Measurements from ENCODE around the gene SOST. TPM values are rescaled to one million over a fixed set of nuclear protein-coding genes. Genes with fewer than 3 reads are reported as not detected.

The SOST gene
- polyA plus RNA-seq, 2 of the 4 experiments (the other 2 are of a cell fraction) = 0.03 to 0.05 TPM

- DNase-seq (ENCODE audit: low read depth in 1 of 2, low spot score in 1 of 2) (no peak), FAIRE-seq (no peak), ATAC-seq (no peak)
- POLR2A ChIA-PET = no interaction called here
- WGBS (ENCODE audit: missing lambda C conversion rate) = 74% methylated on average over 6 of the region's 6 CpGs
- Histone ChIP-seq H3K27ac (no peak overlapping the region), H3K4me3 (no peak overlapping the region), H3K9me3 (no peaks in the 10 kb centered on the region), H3K4me2 (no peak overlapping the region), H3K4me1 (peaks cover 3% of the 10 kb centered on the region; the same call in 1 of the 3 replicates)
- TF ChIP-seq RNF2 (IDR thresholded peaks at IDR 0.05; ENCODE audit: borderline replicate concordance, low read depth) (no peak), CEBPB (IDR thresholded peaks at IDR 0.05) (no peak), NFE2L2 (conservative IDR thresholded peaks at IDR 0.05; ENCODE audit: low read length) (no peak), KDM1A (IDR thresholded peaks at IDR 0.05; ENCODE audit: low read depth) (no peak), NR3C1 (IDR thresholded peaks at IDR 0.05) (no peak), PHF8 (IDR thresholded peaks at IDR 0.05; ENCODE audit: borderline replicate concordance, low read depth) (no peak)
- CTCF ChIA-PET = interaction anchor here (0.7 to 18.8 kb wide), 7 partner anchors 10 to 262 kb away, joined by 3 to 288 read pairs (median 3); partner anchors contain the start of genes DHX8 and SOST
These were observed 13.1 kb downstream of the SOST start for GRCh38 chr17:43745541-43745940.

GRCh38 chr17:43741636-43742035, 17.0 kb downstream of the SOST start:
- FAIRE-seq = no peak
- no peak overlapping the region for H3K4me2 ChIP-seq
- H3K9me3 ChIP-seq = no peaks in the 10 kb centered on the region
- POLR2A ChIA-PET = no interaction called here
- 90% methylated on average over 5 of the region's 5 CpGs for WGBS (ENCODE audit: missing lambda C conversion rate)
- TF ChIP-seq GATA3 (IDR thresholded peaks at IDR 0.05; ENCODE audit: borderline replicate concordance) (no peak), JUN (IDR thresholded peaks at IDR 0.05) (no peak), CBX8 (IDR thresholded peaks at IDR 0.05) (no peak), CHD2 (IDR thresholded peaks at IDR 0.05; ENCODE audit: low read length, partially characterized antibody) (no peak), HOXB13 (CRISPR knock-in tag; IDR thresholded peaks at IDR 0.05; ENCODE audit: low read depth) (no peak), SMC3 (IDR thresholded peaks at IDR 0.05) (no peak), JUNB (IDR thresholded peaks at IDR 0.05) (no peak), BHLHE40 (IDR thresholded peaks at IDR 0.05; ENCODE audit: low read depth, low read length) (no peak), USF2 (IDR thresholded peaks at IDR 0.05) (no peak), HOXB5 (CRISPR knock-in tag; IDR thresholded peaks at IDR 0.05) (no peak), ELK1 (IDR thresholded peaks at IDR 0.05; ENCODE audit: low read depth, low read length) (no peak), E2F6 (IDR thresholded peaks at IDR 0.05; ENCODE audit: borderline replicate concordance, low read depth) (no peak), CEBPB (IDR thresholded peaks at IDR 0.05) (no peak), MAZ (IDR thresholded peaks at IDR 0.05; ENCODE audit: borderline replicate concordance, low read depth, low read length) (no peak)
- no peak for ATAC-seq
- peaks cover 13% of the 10 kb centered on the region for H3K4me1 ChIP-seq
- no peak overlapping the region for H3K4me3 ChIP-seq
- no peak for DNase-seq (ENCODE audit: low read depth in 1 of 2, low spot score in 1 of 2)
- CTCF ChIA-PET = interaction anchor here (0.7 to 18.8 kb wide), 4 partner anchors 15 to 251 kb away, joined by 3 to 288 read pairs (median 8); partner anchors contain the start of gene SOST
- H3K27ac ChIP-seq = no peak overlapping the region

GRCh38 chr17:43740541-43740940, 18.1 kb downstream of the SOST start:
- H3K4me3 ChIP-seq = no peak overlapping the region
- ChIA-PET CTCF (interaction anchor here (1.0 to 18.8 kb wide), 4 partner anchors 18 to 165 kb away, joined by 3 to 288 read pairs (median 8); partner anchors contain the start of gene SOST), POLR2A (no interaction called here)
- H3K9me3 ChIP-seq = no peaks in the 10 kb centered on the region
- ATAC-seq (peak in 1 of 2 experiments; percentile 43; a peak in 3 of 6 replicates), DNase-seq (ENCODE audit: low read depth in 1 of 2, low spot score in 1 of 2) (no peak), FAIRE-seq (no peak)
- peaks cover 13% of the 10 kb centered on the region for H3K4me1 ChIP-seq
- peak overlapping the region in 1 of 2 experiments; percentile 66; a peak in 3 of 6 replicates for H3K27ac ChIP-seq
- TF ChIP-seq ESRRA (IDR thresholded peaks at IDR 0.05; ENCODE audit: borderline replicate concordance, low read length) (no peak), CHD4 (IDR thresholded peaks at IDR 0.05; ENCODE audit: borderline replicate concordance) (no peak), KDM1A (IDR thresholded peaks at IDR 0.05; ENCODE audit: low read depth) (no peak), NPAS2 (CRISPR knock-in tag; IDR thresholded peaks at IDR 0.05; ENCODE audit: borderline replicate concordance) (no peak), BCL3 (IDR thresholded peaks at IDR 0.05) (no peak), ZFP36 (IDR thresholded peaks at IDR 0.05; ENCODE audit: borderline replicate concordance, partially characterized antibody) (no peak), FOSL2 (IDR thresholded peaks at IDR 0.05) (no peak), FOSL2 (CRISPR knock-in tag; IDR thresholded peaks at IDR 0.05) (no peak; the same call in 1 of the 2 replicates), ZSCAN20 (CRISPR knock-in tag; IDR thresholded peaks at IDR 0.05) (no peak), HES2 (IDR thresholded peaks at IDR 0.05) (no peak), HDAC2 (IDR thresholded peaks at IDR 0.05) (no peak)
- WGBS (ENCODE audit: missing lambda C conversion rate) = 74% methylated on average over 4 of the region's 4 CpGs
- no peak overlapping the region for H3K4me2 ChIP-seq
